Globus pallidus (tissue), 1 donor: ENCODE data around the gene CLEC2B.
"Not testable (repeated sequence)": the region's sequence is repeated elsewhere in the genome, so short reads cannot be mapped to it uniquely, and the experiment has no call there.

ENCODE experiments used
- DNase-seq: peaks from one replicate; pipeline ENCODE4 v3.0.0-alpha.2; 2015; ENCODE audit warnings: low spot score

Gene CLEC2B

GRCh38 chr12:9869307-9870161 lies at the start of gene CLEC2B:
TSS of gene CLEC2B (minus strand) at chr12:9869354.
- no peak for DNase-seq

DNA sequence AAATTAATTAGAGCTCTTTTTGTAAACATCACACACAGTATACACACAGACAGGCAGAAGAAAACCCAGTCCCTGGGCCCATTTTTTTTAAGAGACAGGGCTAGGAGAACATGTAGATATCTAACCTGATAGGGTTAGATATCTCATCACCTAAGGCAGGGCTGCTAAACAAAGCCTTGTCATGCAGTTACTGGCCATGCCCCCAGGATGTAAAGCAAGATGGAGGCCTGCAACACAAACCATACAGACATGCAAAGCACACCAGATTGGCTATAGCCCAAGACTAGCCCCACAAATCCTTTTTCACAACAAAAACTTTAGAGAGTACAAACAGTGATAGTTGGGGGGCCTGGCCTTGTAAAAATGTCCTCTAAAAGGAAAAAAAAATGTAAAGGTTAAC lies 42.6 kb upstream of the CLEC2B start:
- no peak for DNase-seq

DNA sequence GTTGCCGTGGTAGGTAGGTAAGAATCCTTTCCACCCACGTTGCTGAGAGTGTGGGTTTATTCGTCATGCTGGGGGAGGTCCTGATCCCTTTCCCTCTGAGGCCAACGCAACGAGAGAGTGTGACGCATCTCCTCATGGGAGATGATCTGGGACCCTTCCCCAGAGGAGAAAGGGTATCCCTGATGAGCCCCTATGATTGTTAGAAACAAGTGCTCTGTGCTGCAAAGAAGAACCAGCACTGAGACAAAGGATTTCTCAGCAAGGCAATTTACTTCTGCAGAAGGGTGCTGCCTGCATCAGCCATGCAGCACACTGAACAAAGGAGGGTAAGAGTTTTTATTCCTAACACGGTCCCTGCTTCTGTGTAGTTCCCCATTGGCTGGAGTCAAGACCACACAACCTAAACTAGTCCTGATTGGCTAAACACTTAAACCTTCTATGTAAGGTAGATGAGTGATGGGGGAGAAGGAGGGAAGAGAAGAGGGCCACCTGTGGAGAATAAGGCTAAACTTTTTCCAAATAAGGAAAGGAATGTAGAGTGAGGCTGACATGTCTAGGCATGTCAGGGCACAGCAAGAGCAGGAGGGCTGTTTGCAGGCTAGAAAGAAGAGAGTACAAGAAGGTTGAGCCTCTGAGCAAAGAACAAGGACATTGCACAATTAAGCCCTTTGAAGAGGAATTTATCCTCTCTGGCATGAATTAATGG lies 41.7 kb upstream of the CLEC2B start:
- DNase-seq: no peak

GRCh38 chr12:9909724-9910123 lies 40.6 kb upstream of the CLEC2B start:
- no peak for DNase-seq

- no peak for DNase-seq
Measured at GRCh38 chr12:9908350-9908749, 39.2 kb upstream of the CLEC2B start.

GRCh38 chr12:9907769-9908168 lies 38.6 kb upstream of the CLEC2B start:
- DNase-seq: no peak

- DNase-seq: no peak
Measured at GRCh38 chr12:9906873-9907272, 37.7 kb upstream of the CLEC2B start.

GRCh38 chr12:9902539-9903228 lies 33.5 kb upstream of the CLEC2B start:
- DNase-seq: no peak

GRCh38 chr12:9900930-9901329 lies 31.8 kb upstream of the CLEC2B start:
- no peak for DNase-seq

DNA sequence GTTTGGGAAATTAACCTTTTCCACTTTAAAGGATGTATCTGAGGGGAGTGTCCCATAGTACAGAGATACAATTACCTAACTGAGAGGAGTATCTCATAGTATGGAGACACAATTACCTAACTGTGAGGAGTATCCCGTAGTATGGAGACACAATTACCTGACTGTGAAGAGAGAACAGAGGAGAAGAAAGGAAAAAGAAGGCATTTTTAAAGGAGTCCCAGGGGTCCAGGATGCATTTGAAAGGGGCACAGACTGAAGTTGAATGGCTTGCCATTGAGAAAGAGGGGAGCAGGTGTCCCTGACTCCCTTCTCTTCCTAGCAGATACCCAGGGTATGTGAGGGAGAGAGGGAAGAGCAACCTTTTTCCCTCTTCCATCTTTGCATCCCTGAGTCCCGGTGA lies 30.1 kb upstream of the CLEC2B start:
- DNase-seq: no peak

GRCh38 chr12:9897535-9897934 lies 28.4 kb upstream of the CLEC2B start:
- DNase-seq: no peak

- DNase-seq: no peak
Measured at GRCh38 chr12:9895215-9895971, 26.2 kb upstream of the CLEC2B start.

DNA sequence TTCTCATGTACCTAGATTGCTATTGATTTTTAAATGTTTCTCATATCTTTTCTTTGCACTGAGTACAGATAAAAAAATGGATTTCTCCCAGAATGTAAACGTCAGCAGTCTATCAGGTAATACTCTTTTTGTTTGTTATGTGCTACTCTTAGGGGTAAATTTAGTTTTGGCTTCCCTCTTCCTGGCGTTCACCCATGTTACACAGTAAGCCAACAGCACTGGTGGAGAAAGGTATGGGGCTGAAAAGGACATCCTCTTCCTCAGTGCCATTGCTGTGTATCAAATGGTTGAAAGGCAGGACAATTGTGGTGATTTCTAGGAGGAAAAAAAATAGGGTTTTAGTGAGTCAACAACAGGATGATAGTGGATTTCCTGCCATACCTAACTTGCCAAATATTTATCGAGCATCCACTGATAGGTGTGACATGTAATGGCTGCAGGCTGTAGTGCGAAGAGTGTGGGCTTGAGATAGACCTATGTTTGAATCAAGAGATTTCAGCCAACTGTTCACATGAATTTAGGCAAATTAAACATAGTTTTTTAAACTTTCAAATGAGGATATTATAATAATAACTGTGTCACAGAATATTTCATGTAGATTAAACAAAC lies 19.6 kb upstream of the CLEC2B start:
- DNase-seq: no peak

DNA sequence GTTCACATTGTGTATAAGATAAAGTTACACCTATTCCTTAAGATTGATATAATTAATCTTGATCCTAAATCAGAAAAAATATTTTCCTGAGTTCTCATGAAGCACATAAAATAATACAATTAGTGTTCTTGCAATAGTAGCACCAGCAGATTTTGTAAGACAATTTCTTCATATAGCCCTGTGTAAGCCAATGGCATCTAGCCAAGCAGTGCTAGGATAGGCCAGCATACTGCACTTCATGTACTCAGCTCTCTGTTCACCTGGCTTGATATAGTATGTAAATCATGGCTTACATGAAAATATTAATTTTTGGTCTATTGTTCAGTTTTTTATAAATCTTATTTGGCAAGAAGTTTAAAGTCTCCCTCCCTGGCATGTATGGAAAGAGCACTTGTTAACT lies 14.0 kb upstream of the CLEC2B start:
- no peak for DNase-seq

GRCh38 chr12:9881988-9882387 lies 12.8 kb upstream of the CLEC2B start:
- DNase-seq: no peak

- no peak for DNase-seq
Measured at GRCh38 chr12:9881246-9881645, 12.1 kb upstream of the CLEC2B start, which contains the start of gene KLRF2. TSS of gene KLRF2 (plus strand) at chr12:9881489. CDS start at chr12:9881596, 107 bp downstream.

DNA sequence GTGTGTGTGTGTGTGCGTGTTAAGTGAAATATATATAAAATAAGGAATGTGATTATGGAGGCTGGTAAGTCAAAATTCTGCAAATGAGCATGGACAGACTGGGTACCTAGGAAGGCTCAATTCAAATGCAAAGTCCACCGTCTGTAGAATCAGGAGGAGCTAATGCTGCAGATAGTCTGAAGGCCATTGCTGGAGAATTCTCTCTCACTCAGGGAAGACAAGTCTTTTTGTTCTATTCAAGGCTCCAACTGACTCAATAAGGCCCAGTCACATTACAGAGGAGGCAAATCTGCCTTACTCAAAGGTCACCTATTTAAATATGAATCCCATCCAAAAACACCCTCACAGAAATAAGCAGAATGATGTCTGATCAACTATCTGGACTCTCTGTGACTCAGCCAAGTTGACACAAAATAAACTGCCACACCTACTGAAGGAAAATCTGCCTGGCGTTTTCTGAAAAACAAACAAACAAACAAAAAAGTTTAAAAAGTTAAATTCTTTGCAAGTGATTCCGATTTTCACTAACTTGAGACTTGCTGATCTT lies 11.5 kb upstream of the CLEC2B start:
- DNase-seq: no peak

DNA sequence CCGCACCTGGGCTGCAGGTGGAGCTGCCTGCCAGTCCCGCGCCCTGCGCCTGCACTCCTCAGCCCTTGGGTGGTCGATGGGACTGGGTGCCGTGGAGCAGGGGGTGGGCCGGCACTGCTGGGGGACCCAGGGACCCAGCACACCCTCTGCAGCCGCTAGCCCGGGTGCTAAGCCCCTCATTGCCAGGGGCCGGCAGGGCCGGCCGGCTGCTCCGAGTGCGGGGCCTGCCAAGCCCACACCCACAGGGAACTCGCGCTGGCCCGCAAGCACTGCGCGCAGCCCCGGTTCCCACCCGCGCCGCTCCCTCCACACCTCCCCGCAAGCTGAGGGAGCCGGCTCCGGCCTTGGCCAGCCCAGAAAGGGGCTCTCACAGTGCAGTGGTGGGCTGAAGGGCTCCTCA lies 7.0 kb upstream of the CLEC2B start:
- not testable (repeated sequence) for DNase-seq

DNA sequence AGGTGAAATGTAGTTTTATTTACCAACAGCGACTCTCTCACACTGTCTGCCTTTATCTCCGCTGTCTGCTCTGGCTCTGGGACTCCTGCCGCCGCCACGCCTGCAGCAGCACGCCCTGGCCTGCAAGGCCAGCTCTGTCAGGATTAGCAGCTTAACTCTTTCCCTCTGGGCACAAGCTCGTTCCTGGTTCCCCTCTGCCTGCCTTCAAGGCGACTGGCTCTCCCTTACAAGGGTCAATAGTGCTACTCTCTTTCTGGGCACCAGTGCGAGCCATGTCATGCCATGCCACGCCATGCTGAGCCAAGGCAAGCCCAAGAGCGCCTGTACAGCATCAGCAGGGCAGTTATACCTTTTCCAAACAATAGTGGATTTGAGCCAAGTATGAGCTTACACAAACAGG lies 3.6 kb upstream of the CLEC2B start:
- DNase-seq: no peak

- no peak for DNase-seq
Measured at GRCh38 chr12:9872162-9872561, 3.0 kb upstream of the CLEC2B start.

GRCh38 chr12:9870286-9870866 lies 1.2 kb upstream of the CLEC2B start:
- DNase-seq: no peak
